Stimulated activated CD4-positive, alpha-beta T cell treated with anti-CD3 and anti-CD28 coated beads, Interleukin-15, amount 100 ng/mL, for 48 hours (primary cell): ENCODE results near the gene SLC25A41.
A peak's percentile ranks its signal among the peaks of the same experiment; 100 is the strongest.

Experiments used
- DNase-seq, 2 donors: peaks; one replicate each; pipeline ENCODE4 v3.0.0-alpha.2; 2020; ENCODE audit warnings: low read depth in 2 of 2

The SLC25A41 gene

DNA sequence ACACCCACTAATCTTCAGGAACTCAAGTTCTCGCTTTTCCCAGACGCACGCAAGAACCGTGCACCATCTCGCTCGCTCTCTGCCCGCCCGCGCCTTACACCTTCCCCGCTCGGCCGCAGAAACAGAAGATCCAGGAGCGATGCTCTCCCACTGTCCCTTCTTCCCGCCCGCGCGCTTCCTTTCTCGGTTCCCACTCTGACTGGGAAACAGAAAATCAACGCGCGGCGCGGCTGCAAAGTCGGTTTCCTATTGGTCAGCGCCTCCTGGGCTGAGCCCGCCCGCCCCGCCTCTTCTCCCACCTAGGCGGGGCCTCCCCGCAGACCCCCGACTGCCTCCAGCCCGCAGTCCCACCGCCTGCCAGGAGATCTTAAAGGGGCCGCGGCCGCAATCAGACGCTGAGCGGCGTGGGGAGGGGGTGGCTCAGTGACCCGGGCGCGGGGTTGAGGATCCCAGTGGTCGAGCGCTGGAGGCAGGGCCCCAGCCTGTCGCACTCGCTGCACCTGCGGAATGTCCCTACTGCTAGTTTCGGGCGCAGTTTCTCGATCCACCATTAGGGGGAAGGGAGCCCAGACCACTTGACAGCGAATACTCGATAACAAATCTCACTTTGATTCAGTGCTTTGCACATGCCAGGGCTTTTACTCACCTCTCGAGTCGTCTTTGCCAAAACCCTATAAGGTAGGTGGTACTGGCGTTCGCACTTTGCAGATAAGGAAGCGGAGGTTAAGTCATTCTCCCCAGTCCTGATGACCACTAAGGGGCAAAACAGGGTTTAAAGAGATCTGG lies 26.7 kb upstream of the SLC25A41 start:
- DNase-seq = peak; percentile 97 to 98

DNA sequence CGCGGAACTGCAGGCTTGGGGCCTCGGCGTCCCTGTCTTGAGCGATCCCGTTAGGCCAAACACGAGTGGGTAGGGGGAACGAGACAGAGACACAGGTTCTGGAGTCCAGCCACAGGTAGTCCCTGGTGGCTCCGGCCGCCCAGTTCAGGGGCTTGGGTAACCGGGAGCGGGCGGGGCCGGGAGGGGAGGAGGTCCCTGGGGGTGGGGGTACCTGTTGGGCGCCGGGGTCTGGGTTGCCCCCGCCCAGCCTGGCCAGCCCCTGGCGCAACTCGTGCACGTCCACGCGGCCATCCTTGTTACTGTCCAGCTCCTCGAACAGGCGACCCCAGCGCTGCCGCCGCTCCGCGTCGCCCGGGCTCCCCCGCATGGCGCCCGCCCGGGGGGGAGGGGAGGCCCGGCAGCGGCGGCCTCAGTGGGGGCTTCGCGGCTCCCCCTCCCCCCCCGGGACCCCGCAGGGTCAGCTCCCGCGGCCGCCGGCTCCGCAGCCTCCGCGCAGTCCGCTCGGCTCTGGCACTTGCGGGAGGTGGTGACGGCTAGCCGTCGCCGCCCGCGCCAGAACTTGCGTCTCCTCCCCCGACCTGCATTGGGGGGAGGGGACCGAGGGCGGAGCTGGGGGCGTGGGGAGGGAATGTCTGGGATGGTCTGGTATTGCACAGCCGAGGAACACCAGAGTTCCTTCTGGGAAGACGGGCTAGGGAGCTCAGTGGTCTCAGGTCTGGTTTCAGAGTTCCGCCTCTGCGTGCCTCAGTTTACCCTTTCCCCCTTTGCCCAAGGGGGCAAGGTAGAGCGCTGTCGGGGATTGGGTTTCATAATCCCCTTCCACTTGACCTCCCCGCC lies 25.9 kb upstream of the SLC25A41 start, which contains the start of gene SLC25A23:
TSS of gene SLC25A23 (minus strand) at position 531 of the 837 bp plus-strand sequence. CDS start at position 367, 164 bp downstream.
- DNase-seq = peak in 1 of 2 donors; percentile 53

GRCh38 chr19:6458695-6459261 lies 25.2 kb upstream of the SLC25A41 start:
- DNase-seq = no peak

GRCh38 chr19:6457958-6458694 lies 24.6 kb upstream of the SLC25A41 start:
- no peak for DNase-seq

DNA sequence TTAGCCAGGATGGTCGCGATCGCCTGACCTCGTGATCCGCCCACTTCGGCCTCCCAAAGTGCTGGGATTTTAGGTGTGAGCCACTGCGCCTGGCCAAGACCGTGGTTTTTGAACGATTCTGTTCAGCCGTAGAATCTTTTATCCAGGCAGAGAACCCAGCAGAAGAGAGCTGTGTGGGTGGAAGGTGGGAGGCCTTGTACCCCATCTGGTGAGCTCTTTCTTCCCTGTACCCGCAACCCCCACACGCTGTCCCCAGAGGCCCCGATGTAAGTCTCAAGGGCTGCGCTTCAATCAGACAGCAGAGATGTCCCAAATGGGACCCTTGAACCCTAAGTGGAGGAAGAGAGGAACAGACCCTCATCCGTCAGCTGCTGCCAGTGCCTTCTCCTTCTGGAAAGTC lies 22.4 kb upstream of the SLC25A41 start:
- DNase-seq = no peak

- DNase-seq = no peak
Observed at GRCh38 chr19:6453951-6454565, 20.5 kb upstream of the SLC25A41 start.

DNA sequence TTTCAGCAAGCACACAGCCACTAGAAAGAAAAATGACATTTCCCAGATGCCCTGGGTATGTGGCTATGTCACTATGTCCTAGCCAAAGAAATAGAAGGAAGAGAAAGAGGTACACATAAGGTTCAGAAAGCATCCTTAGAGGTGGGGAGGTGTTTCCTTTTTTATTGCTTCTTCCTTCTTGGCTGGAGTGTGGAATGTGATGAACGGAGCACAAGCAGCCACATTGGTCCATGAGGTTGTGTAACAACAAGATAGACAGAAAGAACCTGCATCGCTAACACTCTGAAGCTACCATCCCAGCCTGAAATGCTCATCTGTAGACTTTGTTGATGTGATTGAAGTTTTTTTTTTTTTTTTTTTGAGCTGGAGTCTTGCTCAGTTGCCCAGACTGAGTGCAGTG lies 19.3 kb upstream of the SLC25A41 start:
- DNase-seq = no peak

DNA sequence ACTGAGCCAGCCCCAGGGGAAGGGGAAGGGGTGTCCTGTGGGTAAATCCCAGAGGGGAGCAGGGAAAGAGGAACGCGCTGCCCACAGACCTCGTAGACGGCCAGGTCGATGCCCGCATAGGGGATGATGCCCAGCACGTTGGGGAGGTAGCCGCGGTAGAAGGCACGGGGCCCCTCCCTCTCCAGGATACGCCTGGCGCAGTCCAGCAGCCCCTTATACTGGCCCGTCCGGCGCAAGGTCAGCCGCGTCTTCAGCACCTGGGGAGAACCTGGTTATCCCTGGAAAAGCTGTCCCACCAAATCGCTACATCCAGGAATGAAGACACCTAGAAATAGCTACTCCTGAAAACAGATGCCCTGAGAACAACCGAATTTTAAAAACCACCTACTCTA lies 18.7 kb upstream of the SLC25A41 start:
- no peak for DNase-seq

DNA sequence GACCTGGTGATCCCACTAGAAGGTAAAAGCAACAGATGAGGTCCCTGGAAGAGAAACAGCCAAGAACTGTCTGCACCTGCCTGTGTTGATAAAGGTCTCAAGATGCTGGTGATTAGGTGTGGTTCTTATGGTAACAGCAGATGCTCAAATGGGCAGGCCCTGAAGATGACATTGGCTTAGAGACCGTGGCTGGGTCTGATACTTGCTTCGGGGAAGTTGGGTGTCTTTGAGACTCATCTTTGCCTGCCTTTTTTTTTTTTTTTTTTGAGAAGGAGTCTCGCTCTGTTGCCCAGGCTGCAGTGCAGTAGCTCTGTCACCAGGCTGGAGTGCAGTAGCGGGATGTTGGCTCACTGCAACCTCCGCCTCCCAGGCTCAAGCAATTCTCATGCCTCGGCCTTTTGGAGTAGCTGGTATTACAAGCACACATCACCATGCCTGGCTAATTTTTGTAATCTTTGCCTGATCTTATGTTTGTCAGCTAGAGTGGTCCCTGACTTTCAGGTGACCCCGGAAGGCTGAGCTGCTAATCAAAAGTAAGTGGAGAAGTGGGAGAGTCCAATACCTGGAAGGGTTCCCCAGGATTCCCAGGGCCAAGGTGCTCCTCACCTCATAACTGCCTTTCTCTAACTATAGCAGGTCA lies 18.1 kb upstream of the SLC25A41 start:
- DNase-seq = no peak

DNA sequence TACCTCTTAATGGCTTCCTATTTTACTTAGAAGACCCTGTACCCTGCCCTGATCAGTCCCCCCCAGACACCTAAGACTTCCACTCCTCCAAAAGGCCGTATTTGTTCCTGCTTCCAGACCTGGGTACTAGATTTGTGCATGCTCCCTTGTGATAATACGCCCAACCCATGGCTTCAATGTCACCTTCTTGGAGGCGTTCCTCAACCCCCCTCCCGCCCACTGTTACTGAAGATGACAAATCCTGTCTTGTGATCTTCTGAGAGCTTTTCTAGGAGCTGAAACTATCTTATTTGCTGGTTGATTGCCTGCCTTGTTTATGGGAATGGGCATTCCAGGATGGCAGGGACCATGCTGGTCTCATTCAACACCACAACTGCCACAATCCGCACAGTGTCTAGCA lies 16.6 kb upstream of the SLC25A41 start:
- DNase-seq = no peak

DNA sequence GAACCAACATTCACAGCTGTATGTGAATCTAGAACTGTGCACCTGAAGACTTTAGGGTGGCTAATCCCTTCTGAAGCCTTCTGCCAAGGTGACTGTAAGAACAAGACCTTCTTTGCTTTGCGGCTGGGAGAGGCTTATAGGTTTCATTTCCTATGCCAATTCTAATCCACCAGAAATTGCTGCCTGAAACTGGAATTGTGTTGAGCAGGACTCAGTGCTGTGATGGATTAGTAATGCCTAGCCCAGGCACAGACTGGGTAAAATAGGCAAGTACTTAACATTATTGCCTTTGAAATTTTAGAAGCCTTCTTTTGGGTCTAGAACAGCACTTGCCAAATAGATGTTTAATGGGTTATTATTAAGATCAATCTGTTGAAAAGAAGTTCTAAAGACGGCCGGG lies 14.5 kb upstream of the SLC25A41 start:
- no peak for DNase-seq

DNA sequence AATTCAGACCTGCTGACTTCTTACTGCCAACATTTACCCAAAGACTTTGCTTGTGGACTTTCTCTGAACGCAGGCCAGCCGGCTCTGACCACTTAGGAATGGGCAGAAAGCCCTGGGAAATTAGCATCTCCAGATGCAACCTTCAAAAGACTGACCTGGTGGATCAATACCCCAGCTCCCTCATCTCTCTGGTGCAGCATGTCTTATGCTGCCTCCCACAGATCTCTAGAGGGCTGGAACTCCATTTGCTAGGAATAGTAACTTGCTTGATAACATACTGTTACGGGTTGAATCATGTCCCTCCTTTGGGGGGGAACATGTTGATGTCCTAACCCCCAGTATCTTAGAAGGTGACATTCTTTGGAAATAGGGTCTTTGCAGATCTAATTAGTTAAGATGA lies 12.9 kb upstream of the SLC25A41 start:
- no peak for DNase-seq

DNA sequence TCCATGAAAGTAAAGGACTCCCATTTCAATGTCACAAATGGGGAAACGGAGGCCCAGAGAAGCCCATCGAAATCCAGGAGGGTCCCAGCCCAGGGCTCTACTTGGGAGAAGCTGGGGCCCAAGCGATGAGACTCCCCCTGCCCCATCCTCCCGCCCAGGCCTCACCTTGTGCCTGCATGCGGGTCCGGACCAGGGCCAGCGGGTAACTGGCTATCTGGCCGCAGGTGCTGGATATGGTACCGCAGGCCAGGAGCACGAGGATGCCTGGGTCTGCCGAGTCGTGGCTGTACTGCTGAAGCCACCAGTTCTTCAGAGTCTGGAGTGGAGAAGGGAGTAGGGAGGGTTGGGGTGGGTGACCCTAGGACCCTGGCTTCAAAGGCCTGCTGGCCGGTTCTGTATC lies 10.4 kb upstream of the SLC25A41 start:
- DNase-seq = no peak

DNA sequence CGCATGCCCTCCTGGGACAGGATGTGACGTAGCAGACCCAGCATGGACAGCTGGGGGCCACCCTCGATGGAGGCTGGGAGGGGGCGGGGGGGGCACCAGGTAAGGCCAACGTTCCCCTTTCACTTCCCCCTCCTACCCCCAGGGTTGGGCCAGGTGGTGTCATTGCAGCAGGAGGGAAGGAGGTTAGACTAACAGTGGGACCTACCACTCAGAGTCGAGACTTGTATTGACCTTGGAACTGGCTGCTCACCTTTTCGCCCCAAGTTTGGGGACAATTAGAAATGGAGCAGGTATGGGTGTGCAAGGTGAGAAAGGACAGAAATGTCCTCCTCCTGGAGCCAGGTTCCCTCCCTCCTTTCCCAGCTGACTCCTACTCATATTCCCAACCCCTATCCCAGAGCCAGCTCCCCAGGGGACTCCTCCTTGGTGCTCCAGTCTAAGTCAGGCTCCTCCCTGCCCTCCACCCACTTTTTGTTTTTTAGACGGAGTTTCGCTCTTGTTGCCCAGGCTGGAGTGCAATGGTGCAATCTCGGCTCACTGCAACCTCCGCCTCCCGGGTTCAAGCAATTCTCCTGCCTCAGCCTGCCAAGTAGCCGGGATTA lies 8.6 kb upstream of the SLC25A41 start:
- DNase-seq = no peak

DNA sequence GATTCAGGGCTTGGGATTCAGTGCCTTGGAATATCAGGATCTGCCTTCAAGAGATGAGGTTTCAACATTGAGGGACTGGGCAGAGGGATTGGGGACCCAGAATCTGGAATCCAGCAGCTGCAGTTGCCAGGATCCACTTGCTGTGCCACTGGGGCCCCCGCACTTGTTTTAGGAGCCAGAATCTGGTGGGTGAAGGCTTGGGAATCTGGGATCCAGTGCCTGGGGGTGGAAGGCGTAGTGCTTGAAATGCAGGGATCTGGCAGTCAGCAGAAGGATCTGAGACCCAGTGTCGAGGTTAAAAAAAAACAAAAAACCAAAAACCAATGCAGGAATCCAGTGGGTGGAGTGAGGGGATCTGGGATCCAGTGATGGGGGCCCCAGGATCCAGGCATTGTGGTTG lies 7.3 kb upstream of the SLC25A41 start:
- no peak for DNase-seq

- no peak for DNase-seq
Observed at GRCh38 chr19:6439743-6440142, 6.2 kb upstream of the SLC25A41 start.

DNA sequence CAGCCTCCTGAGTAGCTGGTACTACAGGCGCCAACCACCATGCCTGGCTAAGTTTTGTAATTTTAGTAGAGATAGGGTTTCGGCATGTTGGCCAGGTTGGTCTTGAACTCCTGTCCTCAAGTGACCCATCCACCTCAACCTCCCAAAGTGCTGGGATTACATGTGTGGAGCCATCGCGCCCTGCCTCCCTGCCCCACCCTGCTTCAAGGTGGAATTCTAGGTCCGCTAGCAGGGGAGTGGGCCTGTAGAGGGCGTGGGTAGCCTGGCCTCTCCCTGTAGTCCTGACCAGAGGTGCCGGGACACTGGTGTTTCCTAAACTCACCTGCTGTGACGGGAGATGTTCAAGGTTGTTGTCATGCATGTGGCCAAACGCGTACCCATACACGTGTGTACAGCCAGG lies 398 bp downstream of the SLC25A41 start:
- no peak for DNase-seq

- DNase-seq = no peak
Observed at GRCh38 chr19:6431891-6432290, 1.7 kb downstream of the SLC25A41 start.

DNA sequence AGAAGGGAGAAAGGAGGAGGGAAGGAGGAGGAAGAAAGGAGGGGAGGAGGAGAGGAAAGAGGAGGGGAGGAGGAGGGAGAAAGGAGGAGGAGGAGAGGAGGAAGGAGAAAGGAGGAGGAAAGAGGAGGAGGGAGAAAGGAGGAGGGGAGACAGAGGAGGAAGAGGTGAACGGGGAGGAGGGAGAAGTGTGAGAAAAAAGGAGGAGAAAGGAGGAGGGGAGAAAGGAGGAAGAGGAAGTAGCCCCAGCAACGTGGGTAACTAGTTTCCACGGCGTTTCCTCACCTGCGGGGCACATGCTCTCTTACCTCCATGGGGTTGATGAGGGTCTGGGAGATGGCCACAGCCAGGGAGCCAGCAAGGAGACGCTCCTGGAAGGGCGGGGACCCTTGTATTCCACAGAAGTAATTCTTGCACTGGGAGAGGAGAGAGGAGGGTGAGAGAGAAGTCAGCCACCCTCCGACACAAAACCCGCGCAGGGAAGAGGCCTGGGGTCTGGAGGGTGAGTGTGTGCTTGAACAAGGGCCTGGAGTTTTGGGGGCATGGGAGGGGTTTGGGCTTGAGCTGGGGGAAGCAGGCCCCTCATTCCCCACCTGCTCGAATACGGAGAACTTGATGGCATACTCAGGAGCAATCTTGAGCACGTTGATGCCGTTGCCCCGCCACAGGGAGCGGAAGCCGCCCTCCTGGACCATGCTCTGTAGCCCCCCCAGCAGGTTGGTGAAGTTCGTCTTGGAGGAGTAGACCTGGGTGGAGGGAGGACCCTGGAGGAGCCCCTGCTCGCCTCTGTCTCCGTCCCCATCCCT lies 3.9 kb downstream of the SLC25A41 start:
- DNase-seq = no peak
